Prostate gland (tissue), 2 donors: Measurements from ENCODE around the gene IL12RB1. TPM values are rescaled to one million over a fixed set of nuclear protein-coding genes. Genes with fewer than 3 reads are reported as not detected.
A peak's percentile ranks its signal among the peaks of the same experiment; 100 is the strongest.

ENCODE experiments used
- DNase-seq: peaks from one replicate; pipeline ENCODE4 v3.0.0-alpha.2; 2019; ENCODE audit warnings: low spot score
- H3K27ac ChIP-seq, 2 donors: fragments of 200-600 bp; sonication (generic); 2 replicates each; pipeline ENCODE4 v1.5.1; 2017 to 2019
- H3K27me3 ChIP-seq: fragments of 200-600 bp; sonication (generic); replicated peaks from 2 replicates; pipeline ENCODE4 v1.5.1; 2019; ENCODE audit not compliant: insufficient read depth
- H3K36me3 ChIP-seq, 2 donors: fragments of 200-600 bp; sonication (generic); 1 replicate in 1 of 2; 2 replicates in 1 of 2; pipeline versions ENCODE4 v1.5.1 to v1.8.1; 2017 to 2019
- H3K4me1 ChIP-seq: fragments of 200-600 bp; sonication (generic); replicated peaks from 2 replicates; pipeline ENCODE4 v1.5.1; 2019
- H3K4me3 ChIP-seq, 2 donors: fragments of 200-600 bp; sonication (generic); 2 replicates each; pipeline ENCODE4 v1.5.1; 2017 to 2019
- H3K9me3 ChIP-seq: fragments of 200-600 bp; sonication (generic); 2 replicates; pipeline ENCODE4 v1.5.1; 2017
- CTCF ChIP-seq, 4 experiments: fragments of 200-600 bp in 2 of 4; fragments of 450-650 bp in 2 of 4; sonication (generic) in 2 of 4; IDR thresholded peaks; 1 replicate in 3 of 4; 2 replicates in 1 of 4; pipeline ENCODE4 v1.5.1; 2016 to 2019; ENCODE audit warnings: antibody characterized with exemption in 4 of 4, mild to moderate bottlenecking in 2 of 4, moderate library complexity in 2 of 4
- POLR2A ChIP-seq: fragments of 450-650 bp; IDR thresholded peaks from one replicate; pipeline ENCODE4 v1.6.1; 2016; ENCODE audit warnings: antibody characterized with exemption, mild to moderate bottlenecking
- POLR2AphosphoS5 ChIP-seq: sonication (generic); formaldehyde crosslinking; IDR thresholded peaks from one replicate; pipeline ENCODE4 v1.6.1; 2017; ENCODE audit warnings: antibody characterized with exemption
- WGBS: methylation state at CpG from one replicate; pipeline ENCODE4 v1.1.5; 2018; 5-methylcytosine and 5-hydroxymethylcytosine counted together
- intact Hi-C: fragments of 100-400 bp; cut with DNase I; formaldehyde crosslinking; loops from one replicate; pipeline ENCODE4 v1.14.2; 2022
- total RNA-seq, 2 donors: library from RNA; depleted of rRNA; stranded (reverse); fragments of >200 nt; gene quantifications; one replicate each; pipeline ENCODE4 v1.1.0, GENCODE V29; 2016

IL12RB1 gene
- total RNA-seq, 2 donors from 2014 or later = 0.62 to 0.73 TPM

- 90% methylated on average over 11 of the region's 11 CpGs for WGBS
- Histone ChIP-seq H3K27me3 (no peaks in the 10 kb centered on the region), H3K4me3 (no peak overlapping the region), H3K27ac (no peak overlapping the region), H3K9me3 (no peaks in the 10 kb centered on the region), H3K36me3 (peaks cover 9 to 15% of the 10 kb centered on the region in 2 donors), H3K4me1 (peaks cover 2% of the 10 kb centered on the region)
- no peak for TF ChIP-seq CTCF (IDR thresholded peaks at IDR 0.05)
- TF ChIP-seq POLR2A = no peak
- TF ChIP-seq POLR2AphosphoS5 = no peak
- DNase-seq = no peak
- intact Hi-C loops = no loop called here
Measured at GRCh38 chr19:18010149-18010548, 76.6 kb downstream of the IL12RB1 start.

- no peak for DNase-seq
- intact Hi-C loops = loop anchor here (10.0 kb wide), 1 partner anchor 145 kb away; the partner anchor contains the start of gene PIK3R2
- no peaks in the 10 kb centered on the region for H3K9me3 ChIP-seq
- H3K27ac ChIP-seq = peak overlapping the region in 1 of 2 donors; percentile 73
- TF ChIP-seq CTCF (IDR thresholded peaks at IDR 0.05) (no peak), POLR2A (no peak), POLR2AphosphoS5 (no peak)
- peaks cover 2% of the 10 kb centered on the region for H3K4me1 ChIP-seq
- no peak overlapping the region for H3K4me3 ChIP-seq
- 90% methylated on average over 22 of the region's 37 CpGs for WGBS
- peaks cover 9 to 15% of the 10 kb centered on the region in 2 donors for H3K36me3 ChIP-seq
- no peaks in the 10 kb centered on the region for H3K27me3 ChIP-seq
Measured at GRCh38 chr19:18009412-18010066, 77.2 kb downstream of the IL12RB1 start.

Other genes with a start within 250 kb of the IL12RB1 start
- 10 to 100 TPM in 1 of 2 donors, 1 to 10 TPM in 1; 1.5 to 10.1 TPM for gene JAK3, start 239.0 kb downstream of the IL12RB1 start, total RNA-seq
- 1,000 to 10,000 TPM; 1,351 to 1,892 TPM for gene RPL18A, start 227.0 kb downstream of the IL12RB1 start, total RNA-seq
- gene SLC5A5, start 215.0 kb downstream of the IL12RB1 start, total RNA-seq = 1 to 10 TPM in 1 of 2 donors, not detected in 1; 1.2 TPM
- 10 to 100 TPM; 48.7 to 52.2 TPM for gene CCDC124, start 153.9 kb downstream of the IL12RB1 start, total RNA-seq
- gene KCNN1, start 119.8 kb downstream of the IL12RB1 start, total RNA-seq = 1 to 10 TPM in 1 of 2 donors, under 1 TPM in 1; 0.36 to 5.6 TPM
- 10 to 100 TPM; 57.1 to 75.9 TPM for gene ARRDC2, start 78.8 kb downstream of the IL12RB1 start, total RNA-seq
- 10 to 100 TPM in 1 of 2 donors, 1 to 10 TPM in 1; 6.1 to 10.8 TPM for gene MAST3, start 10.8 kb upstream of the IL12RB1 start, total RNA-seq
- 10 to 100 TPM; 41.3 to 71.6 TPM for gene PIK3R2, start 66.2 kb upstream of the IL12RB1 start, total RNA-seq
- gene IFI30, start 86.9 kb upstream of the IL12RB1 start, total RNA-seq = 10 to 100 TPM; 20.9 to 22.5 TPM
- 10 to 100 TPM in 1 of 2 donors, 1 to 10 TPM in 1; 8.5 to 21.1 TPM for gene MPV17L2, start 106.3 kb upstream of the IL12RB1 start, total RNA-seq
- 1 to 10 TPM; 2.5 to 6.0 TPM for gene RAB3A, start 117.1 kb upstream of the IL12RB1 start, total RNA-seq
- gene PDE4C, start 139.5 kb upstream of the IL12RB1 start, total RNA-seq = 1 to 10 TPM in 1 of 2 donors, under 1 TPM in 1; 0.27 to 1.6 TPM
- gene IQCN, start 187.5 kb upstream of the IL12RB1 start, total RNA-seq = 10 to 100 TPM in 1 of 2 donors, 1 to 10 TPM in 1; 4.1 to 19.5 TPM
- 100 to 1,000 TPM; 521 to 844 TPM for gene JUND, start 194.7 kb upstream of the IL12RB1 start, total RNA-seq
- gene LSM4, start 236.1 kb upstream of the IL12RB1 start, total RNA-seq = 100 to 1,000 TPM; 157 to 215 TPM